H1 (cell line): ENCODE measurements around the gene SNRPN. TPM values are rescaled to one million over a fixed set of nuclear protein-coding genes. Genes with fewer than 3 reads are reported as not detected.

ENCODE experiments used
- EP300 ChIP-seq, 2 experiments: IDR thresholded peaks; 1 replicate in 1 of 2; 2 replicates in 1 of 2; pipeline ENCODE4 v1.6.1; 2011 to 2012; ENCODE audit warnings: low read depth in 2 of 2, low read length in 2 of 2, mild to moderate bottlenecking in 2 of 2, borderline replicate concordance in 1 of 2, inconsistent platforms in 1 of 2, moderate library complexity in 1 of 2
- NRF1 ChIP-seq: IDR thresholded peaks from 2 replicates; pipeline ENCODE4 v1.6.1; 2011; ENCODE audit warnings: mild to moderate bottlenecking, low read depth, low read length, improper control_type of control experiment
- SP4 ChIP-seq: IDR thresholded peaks from 2 replicates; pipeline ENCODE4 v1.6.1; 2012; ENCODE audit warnings: low read length, inconsistent platforms
- polyA plus RNA-seq, 7 experiments: library from polyadenylated mRNA; depleted of rRNA in 3 of 7; stranded (reverse) in 5 of 7; unstranded in 2 of 7; fragments of >200 nt in 5 of 7; fragments of 200-250 nt in 2 of 7; gene quantifications; 1 replicate in 5 of 7; 2 replicates in 1 of 7; 4 replicates in 1 of 7; pipeline versions ENCODE4 v1.2.1 to v1.2.3, GENCODE V29; 2011 to 2013; ENCODE audit warnings: missing spikeins in 2 of 7, mixed read lengths in 2 of 7
- total RNA-seq: library from RNA; stranded (reverse); fragmentation: NEBNext Ultra II Directional; extraction: Animal tissue kit (Norgen Biotek cat#: 25700); gene quantifications from 2 replicates; pipeline ENCODE4 v1.2.1, GENCODE V29; 2021

SNRPN gene
- total and polyA plus RNA-seq, 2 of the 8 experiments (the other 6 are each of a cell fraction or from before 2014, with no cell fraction given): 905 to 1,396 TPM

- TF ChIP-seq SP4 (no peak), EP300 (IDR thresholded peaks at IDR 0.05; ENCODE audit: borderline replicate concordance in 1 of 2, low read depth in 2 of 2, low read length in 2 of 2) (no peak), NRF1 (no peak)
Measured at GRCh38 chr15:24957691-24958090, 2.9 kb downstream of the SNRPN start (continued).
